T-helper 1 cell treated with Interleukin-12 subunit alpha and Interleukin-12 subunit beta and Interleukin-4 antibody, amounts not matched to agents 30 ng/mL and 1 ng/mL, for 36 hours (primary cell): ENCODE measurements around the gene CENPU. TPM values are rescaled to one million over a fixed set of nuclear protein-coding genes. Genes with fewer than 3 reads are reported as not detected.
"Not testable (repeated sequence)": the region's sequence is repeated elsewhere in the genome, so short reads cannot be mapped to it uniquely, and the experiment has no call there.

Source experiments
- intact Hi-C: fragments of 100-400 bp; cut with micrococcal nuclease; formaldehyde crosslinking; loops from one replicate; pipeline ENCODE4 v1.15.1; 2024
- total RNA-seq: library from RNA; stranded (reverse); gene quantifications from 2 replicates; pipeline ENCODE4 v1.2.3, GENCODE V29; 2022

CENPU gene
- total RNA-seq, 1 donor from 2014 or later: 52.8 TPM

DNA sequence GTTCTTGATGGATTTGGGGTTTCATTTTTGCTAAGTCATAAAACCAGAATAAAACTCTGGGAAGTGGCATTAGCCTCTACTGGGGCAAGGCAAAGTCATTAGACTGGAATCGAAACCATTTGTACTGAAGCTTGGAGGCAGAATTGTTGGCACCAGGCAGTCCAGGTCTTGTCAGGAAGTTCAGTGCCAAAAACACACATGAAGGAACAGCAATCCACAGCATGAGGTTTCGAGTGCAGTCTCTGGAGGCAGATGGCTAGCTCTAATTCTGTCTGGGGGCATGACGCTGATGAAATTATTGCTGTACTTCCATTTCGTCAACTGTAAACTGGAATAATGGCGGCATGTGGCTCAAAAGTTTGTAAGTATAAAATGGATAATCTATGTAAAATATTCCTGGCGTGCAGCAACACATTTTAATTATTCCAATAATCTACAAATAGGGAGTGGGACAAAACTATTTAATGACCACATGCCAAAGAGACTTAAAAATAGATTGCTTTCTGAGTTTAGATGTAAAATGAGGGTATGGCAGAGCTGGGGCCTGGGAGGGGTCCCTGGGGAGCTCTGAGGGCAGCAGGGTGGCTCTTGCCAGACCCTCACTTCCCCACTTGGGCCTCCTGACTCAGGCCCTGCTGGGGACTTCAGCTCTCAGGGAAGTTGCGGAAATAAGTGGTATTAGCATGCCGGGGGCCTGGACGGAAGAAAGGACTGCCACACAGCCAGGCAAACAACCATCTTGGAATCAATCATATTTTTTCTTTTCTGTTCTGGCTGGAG lies 18.8 kb upstream of the CENPU start:
- intact Hi-C loops: no loop called here

DNA sequence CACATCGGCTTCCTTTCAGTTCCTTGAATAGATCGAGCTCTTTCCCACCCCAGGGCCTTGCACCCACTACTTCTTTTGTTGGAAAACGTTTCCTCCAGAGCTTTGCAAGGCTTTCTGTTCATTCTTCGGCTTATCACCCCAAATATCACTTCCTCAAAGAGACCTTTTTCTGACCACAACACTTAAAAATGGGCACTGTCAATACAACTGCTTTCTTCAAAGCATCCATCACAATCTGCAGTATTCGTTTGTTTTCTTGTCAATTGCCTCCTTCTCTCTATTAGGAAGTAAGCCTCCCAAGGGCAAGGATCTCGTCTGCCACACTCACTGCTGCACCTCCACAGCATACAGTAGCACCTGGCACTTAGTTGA lies 17.7 kb upstream of the CENPU start:
- intact Hi-C loops: no loop called here

DNA sequence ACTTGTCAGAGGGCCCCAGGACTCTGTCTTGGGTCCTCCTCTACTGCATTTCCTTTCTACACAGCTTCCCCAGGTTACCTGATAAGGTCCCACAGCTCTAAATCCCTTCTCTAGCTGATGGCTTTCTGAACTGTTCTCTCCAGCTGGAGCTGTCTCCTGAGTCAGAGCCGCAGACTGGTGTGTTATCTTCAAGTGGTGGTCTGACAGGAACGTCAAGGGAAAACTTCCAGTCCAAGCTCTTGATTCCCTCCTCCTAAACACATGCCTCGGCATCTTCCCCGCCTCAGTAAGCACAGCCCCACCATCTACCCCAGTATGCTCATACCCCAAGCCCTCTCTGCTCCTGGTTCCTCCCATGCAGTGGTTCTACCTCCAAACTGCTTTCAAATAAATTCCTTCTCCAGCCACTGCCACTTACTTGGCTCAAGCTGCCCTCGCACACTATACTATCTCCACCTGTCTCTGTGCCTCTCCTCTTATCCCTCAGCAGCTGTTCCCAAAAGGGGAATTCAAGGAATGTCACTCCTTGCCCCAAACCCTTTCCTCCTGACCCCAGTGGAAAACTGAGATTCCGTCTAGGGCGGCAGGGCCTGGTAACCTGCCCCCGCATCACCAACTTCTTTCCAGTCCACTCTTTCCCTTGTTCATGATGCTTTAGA lies 17.2 kb upstream of the CENPU start:
- intact Hi-C loops: no loop called here

DNA sequence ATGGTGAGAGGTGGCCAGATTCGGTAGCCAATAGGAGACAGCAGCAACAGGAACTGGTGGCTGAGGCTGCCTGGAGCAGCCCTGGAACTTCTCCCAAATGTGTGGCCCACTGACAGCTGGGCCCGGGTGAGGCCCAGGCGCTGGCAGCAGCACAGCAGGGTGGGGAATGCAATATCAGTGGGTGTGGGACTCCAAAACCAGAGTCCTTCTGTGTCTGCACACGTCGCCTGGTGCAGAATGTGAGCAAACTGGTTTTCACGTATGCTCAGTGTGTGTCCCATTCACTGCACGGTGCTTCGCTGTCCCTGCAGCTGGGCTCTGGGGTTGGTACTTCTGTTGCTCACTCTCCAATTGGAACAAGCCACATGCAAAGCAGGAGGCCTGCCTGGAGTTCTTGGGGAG lies 14.4 kb upstream of the CENPU start:
- intact Hi-C loops: loop anchor here (5.0 kb wide), 1 partner anchor 434 kb away; no protein-coding TSS in a partner anchor

DNA sequence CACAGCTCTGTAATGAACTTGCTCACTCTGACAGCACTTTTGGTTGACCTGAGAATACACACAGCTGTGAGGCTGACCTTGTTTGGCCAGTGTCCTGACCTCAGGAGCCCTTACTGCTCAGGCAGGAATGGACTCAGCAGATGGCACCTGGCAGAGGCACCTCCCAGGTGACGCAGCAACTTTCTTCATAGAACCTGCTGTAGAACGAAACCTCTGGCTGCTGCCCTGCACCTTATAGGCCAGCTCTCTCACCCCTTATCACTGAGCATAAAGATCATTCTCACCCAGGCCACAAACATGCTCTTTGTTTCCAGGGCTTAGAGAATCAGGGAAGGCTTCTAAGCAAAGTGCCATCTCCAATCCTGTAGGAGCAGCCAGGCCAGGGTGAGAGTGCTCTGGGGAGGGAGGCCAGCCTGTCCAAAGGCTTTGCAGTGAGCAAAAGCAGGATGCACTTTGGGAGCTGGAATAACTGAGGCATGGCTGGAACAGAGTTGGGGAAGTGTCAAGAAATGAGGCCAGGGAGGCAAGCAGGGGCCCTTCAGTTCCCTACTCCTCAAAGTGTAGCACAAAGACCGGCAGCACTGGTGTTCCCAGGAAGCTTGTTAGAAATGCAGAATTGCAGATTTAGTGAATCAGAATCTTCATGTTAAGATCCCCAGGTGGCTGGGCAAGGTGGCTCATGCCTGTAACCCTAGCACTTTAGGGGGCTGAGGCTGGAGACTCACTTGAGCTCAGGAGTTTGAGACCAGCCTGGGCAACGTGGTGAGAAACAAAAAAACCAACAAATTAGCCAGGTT lies 13.3 kb upstream of the CENPU start:
- intact Hi-C loops: loop anchor here (5.0 kb wide), 1 partner anchor 435 kb away; no protein-coding TSS in a partner anchor

DNA sequence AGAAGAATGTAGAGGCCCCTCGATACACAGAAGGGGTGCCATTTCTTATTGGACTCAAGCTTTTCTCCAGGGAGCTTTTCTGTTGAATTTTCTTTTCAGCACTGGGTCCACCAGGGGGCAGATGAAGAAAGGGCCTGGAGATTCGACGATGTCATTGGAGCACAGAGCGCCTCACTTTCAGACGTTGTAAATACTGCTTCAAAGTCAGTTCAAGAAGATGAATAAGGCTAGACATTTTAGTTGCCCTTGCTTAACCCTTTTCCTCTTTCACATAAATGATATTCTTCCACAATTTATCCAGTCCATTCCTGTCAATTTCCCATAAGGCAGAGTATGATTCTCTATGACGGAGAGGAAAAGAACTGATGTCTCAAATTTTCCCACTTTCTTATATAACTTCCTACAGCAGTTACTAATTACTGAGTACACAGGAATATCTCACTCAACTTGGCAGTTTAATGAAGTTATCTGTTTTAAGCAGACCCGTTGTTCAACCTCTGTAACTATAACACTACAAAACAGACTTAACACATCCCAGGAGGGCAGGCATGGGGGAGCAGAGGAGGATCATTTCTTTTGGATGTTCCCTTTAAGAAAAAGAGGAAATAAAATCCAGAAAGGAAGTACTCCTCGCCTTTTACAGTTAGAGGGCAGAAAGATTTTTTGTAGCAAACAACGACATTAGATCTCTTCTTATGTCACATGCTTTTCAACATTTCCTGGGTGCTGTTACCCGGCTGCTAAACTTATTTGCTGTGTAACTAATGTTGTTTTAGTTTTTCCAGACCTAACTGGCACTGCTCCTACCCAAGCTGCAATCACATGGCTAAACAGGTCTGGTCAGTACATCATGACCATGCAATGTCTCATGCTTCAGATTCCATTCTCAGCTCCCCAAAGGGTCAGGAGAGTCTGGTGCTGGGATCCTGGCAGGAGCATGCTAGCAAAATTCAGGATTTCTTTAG lies 12.2 kb upstream of the CENPU start:
- intact Hi-C loops: loop anchor here (1.0 to 5.0 kb wide), 13 partner anchors 12 to 482 kb away; partner anchors contain the start of genes ACSL1, CASP3, CENPU and PRIMPOL

DNA sequence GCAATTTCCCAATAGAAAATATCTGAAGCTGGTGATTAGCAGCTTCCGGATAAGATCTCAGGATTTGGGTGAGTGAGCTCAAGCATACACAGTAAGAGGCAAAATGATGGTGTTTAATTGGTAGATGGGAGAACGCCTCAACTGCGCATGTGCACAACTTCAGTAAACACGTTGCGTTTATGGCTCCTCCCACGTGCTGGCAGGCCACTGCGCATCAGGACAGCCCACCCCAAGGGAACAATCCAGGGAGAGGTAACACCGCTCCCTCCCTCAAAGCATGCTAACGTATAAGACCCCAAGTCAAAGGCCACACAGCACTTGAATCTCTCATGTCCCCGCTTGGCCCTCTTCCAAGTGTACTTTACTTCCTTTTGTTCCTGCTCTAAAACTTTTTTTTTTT lies 10.3 kb upstream of the CENPU start:
- intact Hi-C loops: no loop called here

DNA sequence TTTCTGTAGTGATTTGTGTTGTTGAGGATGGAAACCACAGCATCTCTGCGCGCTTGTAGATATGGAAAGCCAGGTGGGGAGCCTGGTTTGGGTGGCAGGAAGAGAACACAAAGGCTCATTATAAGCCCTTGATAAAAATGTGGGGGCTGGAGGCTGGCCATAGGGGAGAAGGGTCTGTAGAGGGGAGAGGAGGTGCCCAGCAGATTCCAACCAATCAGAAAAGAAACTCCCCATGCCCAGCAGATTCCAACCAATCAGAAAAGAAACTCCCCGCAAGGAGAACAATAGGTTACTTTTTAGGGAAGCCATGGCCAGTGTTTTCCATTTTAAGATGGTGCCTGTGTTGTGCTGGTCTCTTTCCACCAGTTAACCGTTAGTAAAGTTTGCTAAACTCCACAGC lies 9.8 kb upstream of the CENPU start:
- intact Hi-C loops: no loop called here

DNA sequence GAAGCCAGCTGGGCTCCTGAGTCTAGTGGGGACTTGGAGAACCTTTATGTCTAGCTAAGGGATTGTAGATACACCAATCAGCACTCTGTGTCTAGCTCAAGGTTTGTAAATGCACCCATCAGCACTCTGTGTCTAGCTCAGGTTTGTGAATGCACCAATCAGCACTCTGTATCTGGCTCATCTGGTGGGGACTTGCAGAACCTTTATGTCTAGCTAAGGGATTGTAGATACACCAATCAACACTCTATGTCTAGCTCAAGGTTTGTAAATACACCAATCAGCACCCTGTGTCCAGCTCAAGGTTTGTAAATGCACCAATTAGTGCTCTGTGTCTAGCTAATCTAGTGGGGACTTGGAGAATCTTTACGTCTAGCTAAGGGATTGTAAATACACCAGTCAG lies 7.8 kb upstream of the CENPU start:
- intact Hi-C loops: not testable (repeated sequence)

DNA sequence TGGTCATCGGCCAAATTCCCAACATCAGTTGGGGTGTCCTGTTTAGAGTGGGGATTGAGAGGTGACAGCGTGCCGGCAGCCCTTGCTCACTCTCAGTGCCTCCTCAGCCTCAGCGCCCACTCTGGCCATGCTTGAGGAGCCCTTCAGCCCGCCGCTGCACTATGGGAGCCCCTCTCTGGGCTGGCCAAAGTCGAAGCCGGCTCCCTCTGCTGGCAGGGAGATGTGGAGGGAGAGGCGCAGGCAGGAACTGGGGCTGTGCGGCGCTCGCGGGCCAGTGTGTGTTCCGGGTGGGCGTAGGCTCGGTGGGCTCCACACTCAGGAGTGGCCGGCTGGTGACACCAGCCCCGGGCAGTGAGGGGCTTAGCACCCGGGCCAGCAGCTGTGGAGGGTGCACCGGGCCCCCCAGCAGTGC lies 7.1 kb upstream of the CENPU start:
- intact Hi-C loops: no loop called here

DNA sequence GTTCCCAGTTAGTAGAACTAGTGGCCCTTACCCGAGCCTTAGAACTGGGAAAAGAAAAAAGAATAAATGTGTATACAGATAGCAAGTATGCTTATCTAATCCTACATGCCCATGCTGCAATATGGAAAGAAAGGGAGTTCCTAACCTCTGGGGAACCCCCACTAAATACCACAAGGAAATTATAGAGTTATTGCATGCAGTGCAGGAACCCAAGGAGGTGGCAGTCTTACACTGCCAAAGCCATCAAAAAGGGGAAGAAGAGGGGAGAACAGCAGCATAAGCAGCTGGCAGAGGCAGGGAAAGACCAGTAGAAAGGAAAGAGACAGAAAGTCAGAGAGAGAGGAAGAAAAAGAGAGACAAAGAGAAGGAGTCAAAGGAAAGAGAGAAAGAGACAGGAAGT lies 5.7 kb upstream of the CENPU start:
- intact Hi-C loops: not testable (repeated sequence)

DNA sequence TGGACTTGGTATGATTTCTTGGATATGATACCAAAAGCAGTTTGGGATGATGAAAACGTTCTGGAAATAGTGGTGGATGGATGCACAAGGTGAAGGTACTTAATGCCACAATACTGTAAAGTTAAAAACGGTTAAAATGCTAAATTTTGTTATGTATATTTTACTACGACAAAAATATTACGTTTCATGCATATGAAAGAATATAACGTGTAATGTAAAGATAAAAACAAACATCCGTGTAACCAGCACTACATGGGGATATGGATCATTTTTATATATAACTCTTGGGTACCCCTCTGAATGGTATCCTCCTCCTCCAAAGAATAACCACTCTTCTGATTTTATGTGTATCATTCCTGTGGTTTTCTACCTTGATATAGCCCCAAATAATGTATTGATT lies 862 bp upstream of the CENPU start:
- intact Hi-C loops: loop anchor here (1.0 to 5.0 kb wide), 19 partner anchors 11 to 1290 kb away; partner anchors contain the start of genes CASP3, CCDC110, CDKN2AIP and IRF2

DNA sequence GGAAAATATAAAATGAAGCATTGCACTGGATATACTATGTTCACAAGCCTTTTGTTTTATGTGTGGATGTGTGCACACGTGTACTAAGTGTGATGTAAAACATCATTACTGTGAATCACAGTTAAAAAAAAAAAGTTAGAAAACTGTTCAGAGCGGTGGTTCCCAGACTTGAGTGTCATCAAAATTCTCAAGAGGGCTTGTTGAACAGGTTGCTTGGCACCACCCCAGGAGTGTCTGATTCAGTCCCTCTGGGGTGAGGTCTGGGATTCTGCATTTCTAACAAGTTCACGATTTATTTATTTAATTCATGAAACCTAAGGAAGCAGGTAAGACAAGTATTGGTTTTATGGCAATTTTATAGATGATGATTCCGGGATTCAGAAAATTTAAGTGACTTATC lies 1.8 kb downstream of the CENPU start:
- intact Hi-C loops: loop anchor here (2.0 to 5.0 kb wide), 3 partner anchors 65 to 1073 kb away; partner anchors contain the start of genes RWDD4 and TRAPPC11

DNA sequence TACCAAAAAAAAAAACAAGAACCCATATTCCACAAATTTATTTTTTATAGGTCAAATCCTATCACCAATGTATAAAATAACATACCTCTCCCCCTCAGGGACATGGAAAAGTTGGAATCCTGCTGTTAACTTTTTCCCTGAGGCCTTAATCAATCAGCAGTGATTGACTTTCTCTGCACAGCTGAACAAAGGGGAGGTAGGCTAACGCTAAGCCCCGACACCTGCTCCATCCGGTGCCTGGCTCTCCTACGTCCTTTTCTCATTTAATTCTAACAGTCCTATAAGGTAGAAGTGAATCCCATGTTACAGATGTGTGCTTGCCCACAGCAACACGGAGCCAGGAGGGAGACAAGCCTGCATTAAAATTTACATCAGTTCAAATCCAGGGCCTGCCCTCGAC lies 2.8 kb downstream of the CENPU start:
- intact Hi-C loops: loop anchor here (5.0 kb wide), 2 partner anchors 64 to 449 kb away; no protein-coding TSS in a partner anchor

DNA sequence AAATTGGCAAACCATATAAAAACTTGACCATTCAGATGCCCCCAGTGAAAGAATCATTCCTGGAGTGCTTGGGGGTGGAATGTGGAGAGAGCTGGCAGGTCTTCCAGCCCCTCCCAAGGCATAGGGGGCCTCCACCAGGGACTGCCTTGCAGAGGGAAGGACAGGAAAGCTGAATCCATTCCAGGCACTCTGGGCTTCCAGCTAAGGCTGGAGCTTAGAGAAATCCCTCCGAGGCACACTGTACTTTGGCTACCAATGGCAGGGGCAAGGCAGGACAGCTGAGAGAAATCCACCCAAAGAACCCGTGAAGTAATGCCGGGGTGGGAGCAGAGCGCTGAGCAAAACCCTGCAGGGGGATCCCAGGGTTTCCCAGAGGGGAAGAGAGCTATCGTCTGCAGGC lies 4.0 kb downstream of the CENPU start:
- intact Hi-C loops: loop anchor here (5.0 kb wide), 2 partner anchors 63 to 448 kb away; no protein-coding TSS in a partner anchor

DNA sequence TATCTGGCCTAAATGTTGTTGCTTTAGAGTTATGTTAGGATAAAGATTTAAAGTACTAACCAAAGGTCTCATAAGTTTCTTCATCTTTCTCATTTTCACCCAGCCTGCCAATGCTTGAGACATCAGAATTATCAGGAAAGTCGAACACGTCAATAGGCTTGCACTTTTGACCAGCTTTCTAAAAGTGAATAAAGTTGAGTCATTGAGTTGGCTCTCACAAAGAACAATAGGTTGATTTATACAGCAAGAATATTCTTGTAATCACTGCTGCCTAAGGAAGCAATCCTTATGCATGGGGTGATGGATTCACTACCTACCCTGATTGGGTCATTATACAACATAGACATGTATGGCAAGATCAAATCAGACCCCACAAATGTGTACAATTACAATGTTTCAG lies 5.0 kb downstream of the CENPU start:
- intact Hi-C loops: no loop called here

DNA sequence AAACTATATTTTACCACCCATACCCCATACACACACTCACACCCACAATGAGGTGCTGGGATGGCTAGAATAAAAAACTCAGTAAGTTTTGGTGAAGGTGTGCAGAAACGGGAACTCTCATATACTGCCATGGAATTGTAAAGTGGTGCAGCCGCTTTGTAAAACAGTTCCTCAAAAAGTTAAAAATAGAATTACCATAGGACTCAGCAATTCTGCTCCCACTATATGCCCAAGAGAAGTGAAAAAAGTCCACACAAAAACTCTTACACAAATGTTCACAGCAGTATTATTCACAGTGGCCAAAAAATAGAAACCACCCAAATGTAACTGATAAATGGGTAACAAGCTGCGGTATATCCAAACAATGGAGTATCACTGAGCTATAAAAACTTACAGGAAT lies 6.5 kb downstream of the CENPU start:
- intact Hi-C loops: no loop called here

DNA sequence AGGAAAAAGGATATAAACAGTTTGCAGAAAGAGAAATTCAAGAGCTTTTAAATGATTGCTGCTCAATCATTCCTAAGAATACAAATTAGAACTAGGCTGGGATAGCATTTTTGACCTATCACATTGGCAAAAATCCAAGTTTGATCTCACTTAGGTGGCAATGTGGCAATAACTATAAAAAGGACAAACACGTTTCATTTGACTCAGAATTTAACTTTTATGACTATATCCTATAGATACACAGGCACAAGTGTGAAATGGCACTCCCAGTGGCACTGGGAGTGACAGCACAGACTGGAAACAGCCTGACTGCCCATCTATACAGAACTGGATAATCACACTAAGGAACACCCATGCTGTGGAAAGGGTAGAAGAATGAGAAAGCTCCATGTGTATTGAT lies 11.1 kb downstream of the CENPU start:
- intact Hi-C loops: no loop called here

DNA sequence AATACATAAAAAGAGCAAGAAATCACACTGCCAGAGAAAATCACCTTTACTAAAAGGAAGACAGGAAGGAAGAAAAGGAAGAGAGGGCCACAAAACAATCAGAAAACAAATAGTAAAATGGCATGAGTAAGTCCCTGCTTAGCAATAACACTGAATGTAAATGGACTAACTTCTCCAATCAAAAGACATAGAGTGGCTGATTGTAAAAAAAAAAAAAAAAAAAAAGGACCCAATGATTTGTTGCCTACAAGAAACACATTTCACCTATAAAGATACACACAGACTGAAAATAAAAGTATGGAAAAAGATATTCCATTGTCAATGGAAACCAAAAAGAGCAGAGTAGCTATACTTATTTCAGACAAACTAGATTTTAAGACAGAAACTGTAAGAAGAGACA lies 12.6 kb downstream of the CENPU start:
- intact Hi-C loops: no loop called here

DNA sequence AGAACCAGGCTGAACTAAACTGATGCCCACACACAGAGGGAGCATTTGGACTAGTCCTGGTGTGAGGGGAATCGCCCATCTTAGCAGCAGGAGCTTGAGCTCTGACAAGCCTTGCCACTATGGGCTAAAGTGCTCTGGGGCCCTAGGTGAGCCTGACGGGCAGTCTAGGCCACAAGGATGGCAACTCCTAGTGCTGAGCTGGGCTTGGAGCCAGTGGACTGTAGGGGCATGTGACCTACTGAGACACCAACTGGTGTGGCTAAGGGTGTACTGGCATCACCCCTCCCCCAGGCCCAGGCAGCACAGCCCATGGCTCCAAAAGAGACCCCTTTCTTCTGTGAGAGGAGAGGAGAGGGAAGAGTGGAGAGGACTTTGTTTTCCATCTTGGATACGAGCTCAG lies 14.5 kb downstream of the CENPU start:
- intact Hi-C loops: no loop called here

DNA sequence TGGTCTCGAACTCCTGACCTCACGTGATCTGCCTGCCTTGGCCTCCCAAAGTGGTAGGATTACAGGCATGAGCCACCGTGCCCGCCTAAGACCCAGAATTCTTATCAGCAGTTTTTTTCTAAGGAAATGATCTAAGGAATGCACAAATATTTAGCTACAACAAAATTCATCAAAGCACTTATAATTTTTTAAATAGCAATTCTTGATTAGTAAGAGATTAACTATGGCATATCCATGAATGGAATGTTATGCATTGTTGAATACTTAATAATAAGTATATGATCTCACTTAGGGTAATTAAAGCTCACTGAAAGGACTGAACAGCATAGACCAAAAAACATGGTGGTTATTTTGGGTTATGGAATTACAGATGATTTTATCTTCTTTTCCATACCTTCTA lies 18.4 kb downstream of the CENPU start:
- intact Hi-C loops: no loop called here
